Right lobe of liver (tissue), 4 donors: Measurements from ENCODE around the gene SLC8A2.

Experiments
- CTCF ChIP-seq, 4 donors: fragments of 200-600 bp in 3 of 4; fragments of 450-650 bp in 1 of 4; IDR thresholded peaks; one replicate each; pipeline versions ENCODE4 v1.5.1 to v1.8.0; 2016 to 2022; ENCODE audit warnings: antibody characterized with exemption in 4 of 4, mild to moderate bottlenecking in 2 of 4
- POLR2A ChIP-seq: fragments of 450-650 bp; IDR thresholded peaks from one replicate; pipeline ENCODE4 v1.6.1; 2017; ENCODE audit warnings: antibody characterized with exemption, mild to moderate bottlenecking
- donor health status: DM: no; HTN: no; CAD: no.
- donor health status: DM: no; HTN: no; CAD: no.
- donor health status: DM: no; HTN: yes; CAD: no.

- TF ChIP-seq POLR2A (no peak), CTCF (IDR thresholded peaks at IDR 0.05) (no peak)
These were observed 46.4 kb upstream of the SLC8A2 start for GRCh38 chr19:47518139-47518538.
